GM19023 (cell line): Measurements from ENCODE around the gene CNTNAP5.

Experiments used
- ATAC-seq: cut with Tn5 transposase; IDR thresholded peaks from one replicate; pipeline ENCODE4 v1.9.1; 2021; ENCODE audit warnings: mild to moderate bottlenecking, moderate library complexity; ENCODE audit not compliant: unreplicated experiment

CNTNAP5 gene

DNA sequence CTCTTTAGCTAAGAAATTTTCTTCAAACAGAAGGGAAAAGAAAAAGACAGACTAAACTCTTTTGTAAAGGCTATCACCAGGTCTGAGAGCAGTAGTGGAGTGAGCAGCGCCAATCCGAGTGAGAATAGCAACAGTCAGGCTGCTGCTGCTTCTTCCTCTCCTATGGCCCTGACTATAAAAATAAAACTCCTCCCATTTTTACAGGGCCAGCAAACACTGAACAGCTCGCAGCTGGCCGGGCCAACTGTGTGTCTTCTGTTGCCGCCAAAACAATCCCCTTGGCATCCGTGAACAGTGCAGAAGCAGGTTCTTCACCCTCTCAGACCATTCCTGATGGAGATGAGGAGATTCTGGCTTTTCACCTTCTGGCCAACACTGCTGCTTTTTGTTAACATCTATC, 124.5 kb downstream of the CNTNAP5 start:
- ATAC-seq, result no peak

DNA sequence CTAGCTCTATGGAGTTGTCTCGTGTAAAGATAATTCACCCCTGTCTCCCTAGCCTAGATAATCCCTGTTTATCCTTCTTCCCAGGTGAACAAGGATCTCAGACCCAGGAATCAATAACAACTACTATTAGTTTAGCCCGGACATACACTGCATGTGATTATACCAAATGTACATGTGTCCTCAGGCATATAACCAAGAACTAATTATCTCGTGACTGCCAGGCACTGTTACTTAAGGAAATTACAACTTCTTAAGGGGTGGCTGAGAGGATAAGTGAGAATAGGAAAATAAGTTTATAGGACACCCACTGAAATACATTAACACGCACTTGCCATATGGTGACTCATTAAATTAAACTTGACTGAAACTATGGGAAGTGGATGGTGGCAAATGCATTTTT, 126.6 kb downstream of the CNTNAP5 start:
- ATAC-seq, result no peak

DNA sequence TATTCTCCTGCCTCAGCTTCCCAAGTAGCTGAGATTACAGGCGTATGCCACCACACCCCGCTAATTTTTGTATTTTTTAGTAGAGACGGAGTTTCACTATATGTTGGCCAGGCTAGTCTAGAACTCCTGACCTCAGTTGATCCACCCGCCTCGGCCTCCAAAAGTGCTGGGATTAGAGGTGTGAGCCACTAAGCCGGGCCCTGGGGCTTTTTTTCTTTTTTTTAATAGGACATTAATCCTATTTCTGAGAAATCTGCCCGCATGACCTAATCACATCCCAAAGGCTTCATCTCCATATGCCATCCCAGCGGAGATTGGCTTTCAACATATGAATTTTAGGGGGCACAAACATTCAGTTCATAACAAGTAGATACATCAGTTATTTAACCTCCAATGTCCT, 128.6 kb downstream of the CNTNAP5 start:
- ATAC-seq, result no peak

DNA sequence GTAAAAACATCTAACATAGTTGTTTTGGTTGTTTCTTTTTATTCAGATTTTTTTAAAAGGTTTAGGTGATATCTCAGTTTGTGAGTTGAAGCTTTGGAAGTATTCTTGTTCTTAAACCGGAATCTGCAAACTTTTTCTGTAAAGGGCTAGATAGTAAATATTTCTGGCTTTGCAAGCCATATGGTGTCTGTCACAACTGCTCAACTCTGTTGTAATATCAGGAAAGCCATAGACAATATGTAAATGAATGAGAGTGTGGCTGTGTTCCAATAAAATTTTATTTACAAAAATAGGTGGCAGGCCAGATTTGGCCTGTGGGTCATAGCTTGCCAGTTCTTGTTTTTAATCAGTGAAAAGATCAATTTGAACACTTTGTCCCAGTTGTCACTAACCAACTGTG, 134.1 kb downstream of the CNTNAP5 start:
- ATAC-seq, result no peak

DNA sequence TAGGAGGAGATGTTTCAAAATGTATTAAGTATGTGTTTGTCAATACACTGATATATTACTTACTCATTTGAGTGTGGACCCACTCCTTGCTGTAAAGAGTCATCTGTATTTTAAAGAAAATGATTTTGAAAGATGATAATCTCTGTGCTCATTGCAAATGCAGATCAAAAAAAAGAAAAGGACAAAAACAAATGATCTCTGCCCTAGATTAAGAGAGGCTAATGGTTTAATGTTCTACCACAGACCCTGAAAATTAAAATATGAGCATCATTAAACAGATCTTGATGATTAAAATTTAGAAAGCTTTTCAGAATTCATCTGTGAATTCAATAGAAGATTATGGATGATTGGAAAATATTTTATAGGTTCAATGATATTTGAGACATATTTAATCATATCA, 136.5 kb downstream of the CNTNAP5 start:
- no peak for ATAC-seq

DNA sequence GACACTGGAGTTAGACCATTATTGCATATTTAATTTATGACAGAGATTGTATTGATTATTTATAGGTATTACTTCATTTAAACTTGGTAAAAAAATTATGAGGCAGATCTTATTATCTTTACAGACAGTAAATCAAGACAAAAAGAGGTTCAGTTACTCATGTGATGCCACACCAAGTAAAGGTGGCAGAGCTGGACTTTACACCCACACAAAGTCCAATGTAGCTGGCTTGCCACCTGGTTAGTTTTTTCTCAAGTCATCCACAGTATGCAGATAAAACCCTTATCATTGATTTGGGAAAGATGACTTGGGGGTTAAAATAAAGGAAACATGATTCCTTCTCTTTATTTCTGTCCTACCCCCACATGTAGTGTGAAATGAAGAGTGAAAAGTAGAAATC, 137.2 kb downstream of the CNTNAP5 start:
- ATAC-seq, result no peak

DNA sequence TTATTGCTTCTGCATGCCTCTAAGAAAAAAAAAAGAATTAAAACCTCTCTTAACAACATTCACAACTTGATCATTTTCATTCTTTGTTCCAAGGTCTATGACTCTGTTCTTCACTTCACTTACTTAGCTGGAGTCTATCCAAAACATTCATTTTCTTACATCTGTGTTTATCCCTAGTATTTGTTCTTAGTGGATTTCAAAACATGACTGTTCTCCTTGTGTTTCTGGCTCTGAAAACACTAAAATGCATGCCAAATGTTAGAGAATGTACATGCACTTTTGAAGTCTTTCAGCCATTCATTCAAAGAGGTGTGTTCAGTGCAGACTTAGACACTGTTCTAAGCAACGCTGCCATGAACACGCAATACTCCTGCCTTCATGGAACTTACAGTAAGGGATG, 138.8 kb downstream of the CNTNAP5 start:
- ATAC-seq, result no peak

DNA sequence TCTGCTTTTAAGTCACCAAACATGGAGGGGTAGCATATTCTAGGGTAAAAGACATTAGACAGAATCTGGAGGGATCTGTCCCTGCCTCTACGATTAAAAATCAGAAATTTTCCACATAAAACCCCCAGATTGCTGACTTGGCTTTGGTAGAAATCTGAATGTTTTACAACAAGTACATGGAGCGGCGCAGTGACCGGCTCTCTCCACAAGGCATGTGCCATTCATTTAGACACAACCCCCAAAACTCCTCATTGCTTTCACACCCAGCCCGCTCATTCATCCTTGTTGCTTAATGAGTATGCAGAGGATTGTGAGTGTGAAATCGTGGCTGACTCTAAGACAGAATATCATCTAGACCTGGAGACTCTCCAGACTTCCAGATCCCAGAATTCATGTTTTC, 140.6 kb downstream of the CNTNAP5 start:
- ATAC-seq, result no peak

DNA sequence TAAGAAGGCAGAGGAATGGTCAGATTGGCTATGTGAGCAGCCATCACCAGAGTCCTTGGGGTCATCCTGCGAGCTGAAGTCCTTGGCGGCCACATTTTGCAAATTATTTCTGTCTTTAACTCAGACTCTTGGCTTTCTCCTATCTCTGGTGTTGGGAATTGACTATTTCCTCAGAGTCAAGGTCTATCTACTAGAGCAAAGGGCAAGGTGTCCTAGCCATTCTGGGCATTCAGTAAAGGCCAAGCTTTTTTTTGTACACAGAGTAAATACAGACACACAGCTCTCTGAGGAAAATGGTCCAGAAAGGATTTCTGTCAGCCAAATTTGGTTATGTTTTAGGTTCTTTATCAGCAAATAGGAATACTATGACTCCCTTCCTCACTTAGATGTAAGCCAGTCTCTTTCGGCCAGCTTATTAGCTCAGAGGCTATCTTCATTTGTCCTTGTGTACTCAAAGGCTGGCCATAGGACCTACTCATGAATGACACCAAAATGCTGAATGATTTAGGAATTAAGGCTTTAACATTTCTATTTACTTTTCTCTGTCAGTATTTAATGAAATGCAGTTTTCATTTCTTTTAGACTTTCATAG, 146.5 kb downstream of the CNTNAP5 start:
- ATAC-seq, result no peak

DNA sequence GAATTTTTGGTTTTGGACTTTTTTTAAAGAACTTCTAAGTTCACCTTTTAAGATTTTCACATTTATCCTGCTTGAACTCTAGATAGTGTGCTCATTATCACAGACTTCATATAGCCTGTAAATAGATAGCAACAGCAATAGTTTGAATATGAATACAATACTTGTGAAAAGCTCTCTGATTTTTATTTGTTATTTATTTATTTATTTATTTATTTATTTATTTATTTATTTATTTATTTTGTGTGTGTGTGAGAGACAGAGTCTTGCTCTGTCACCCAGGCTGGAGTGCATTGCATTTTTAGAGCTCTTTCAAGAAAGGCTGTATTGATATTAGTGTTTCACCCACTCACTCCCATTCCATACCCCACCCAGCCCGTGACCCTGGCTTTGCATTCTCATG, 153.6 kb downstream of the CNTNAP5 start:
- ATAC-seq, result no peak

DNA sequence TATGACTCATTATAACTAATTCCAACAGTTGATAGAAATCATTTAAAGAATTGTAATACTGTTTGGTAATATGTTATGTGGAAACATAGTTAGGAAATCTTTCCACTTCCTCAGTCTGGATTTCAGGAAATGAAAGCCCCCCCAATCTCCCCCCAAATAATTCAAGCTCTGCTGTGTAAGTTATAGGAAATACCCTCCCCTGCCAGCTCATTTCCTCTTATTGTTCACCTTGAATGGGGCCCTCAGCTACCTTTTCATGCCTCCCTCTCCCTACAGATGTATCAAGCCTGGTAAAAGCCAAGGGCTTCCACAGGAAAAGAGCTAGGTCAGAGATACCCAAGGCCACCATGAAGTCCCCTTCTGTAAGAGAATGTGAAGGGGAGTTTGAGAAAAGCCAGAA, 155.5 kb downstream of the CNTNAP5 start:
- no peak for ATAC-seq

DNA sequence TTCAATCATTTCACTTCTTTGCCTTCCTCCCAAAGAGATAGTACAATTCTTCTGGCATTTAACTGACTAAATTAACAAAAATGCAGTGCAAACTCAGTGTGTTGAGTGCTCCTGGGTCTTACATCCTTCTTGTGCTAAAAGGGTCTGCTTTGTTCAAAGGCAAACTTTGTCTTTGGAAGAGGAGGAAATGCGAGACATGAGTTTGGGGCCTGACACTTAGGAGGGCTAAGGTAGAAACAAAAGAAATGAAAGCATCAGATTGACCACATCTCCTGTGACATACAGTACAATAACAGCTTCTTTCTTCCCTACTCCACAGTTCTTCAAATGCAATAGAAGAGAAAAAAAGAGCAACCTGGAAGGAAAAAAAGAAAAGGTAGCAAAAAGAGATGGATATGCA, 161.7 kb downstream of the CNTNAP5 start:
- no peak for ATAC-seq

DNA sequence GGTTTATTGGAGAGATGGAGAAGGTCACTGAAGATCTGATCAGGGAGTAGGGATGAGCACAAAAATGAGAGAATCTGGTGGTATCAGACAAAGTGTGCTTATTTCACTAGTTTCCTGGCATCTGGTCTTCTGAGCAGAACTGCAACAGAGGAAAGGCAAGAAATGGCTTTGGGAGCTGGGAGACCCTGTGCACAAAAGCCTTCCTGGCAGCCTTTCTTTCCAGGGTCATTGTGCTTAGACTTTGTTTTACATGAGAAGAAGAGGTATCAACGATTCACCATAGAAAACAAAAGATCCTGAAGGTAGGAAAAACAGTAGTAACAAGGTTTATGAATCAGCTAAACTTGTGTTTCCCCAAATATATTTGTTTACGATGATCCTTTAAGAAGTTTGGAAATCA, 162.9 kb downstream of the CNTNAP5 start:
- no peak for ATAC-seq

DNA sequence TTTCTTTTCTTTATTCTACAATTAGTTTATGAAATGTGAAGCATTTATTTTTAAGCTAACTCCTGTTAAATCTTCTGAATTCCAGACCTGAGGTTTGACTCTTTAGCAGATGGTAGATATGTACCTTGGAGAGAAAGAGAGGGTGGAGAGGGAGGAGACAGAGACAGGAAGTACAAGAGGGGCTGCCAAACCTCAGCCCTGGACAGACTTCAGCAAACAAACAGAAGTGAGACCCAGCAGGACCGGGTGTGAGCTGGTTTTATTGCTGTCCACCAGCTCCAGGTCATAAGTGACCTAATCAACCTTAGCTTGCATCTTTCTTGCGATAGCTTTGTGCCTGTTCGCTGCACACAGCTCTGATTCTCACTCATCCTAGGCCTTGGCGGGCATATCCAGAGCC, 168.6 kb downstream of the CNTNAP5 start:
- ATAC-seq, result no peak

DNA sequence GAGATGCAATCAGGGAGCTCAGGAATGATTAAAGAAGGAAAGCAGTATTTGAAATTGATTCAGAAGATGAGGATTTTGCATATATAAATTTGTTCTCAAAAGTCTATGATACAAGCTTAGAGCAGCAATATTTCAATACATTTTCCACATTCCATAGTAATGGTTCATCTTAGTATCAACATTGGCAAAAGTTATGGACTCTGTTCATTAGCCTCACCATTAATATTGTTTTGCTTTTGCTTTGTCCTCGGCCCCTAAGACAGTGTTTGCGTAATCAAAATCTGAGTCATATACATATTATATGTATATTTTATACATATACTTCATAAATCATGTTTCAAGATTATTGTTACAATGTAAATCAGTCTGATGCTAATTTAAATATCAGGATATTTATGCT, 176.6 kb downstream of the CNTNAP5 start:
- no peak for ATAC-seq

DNA sequence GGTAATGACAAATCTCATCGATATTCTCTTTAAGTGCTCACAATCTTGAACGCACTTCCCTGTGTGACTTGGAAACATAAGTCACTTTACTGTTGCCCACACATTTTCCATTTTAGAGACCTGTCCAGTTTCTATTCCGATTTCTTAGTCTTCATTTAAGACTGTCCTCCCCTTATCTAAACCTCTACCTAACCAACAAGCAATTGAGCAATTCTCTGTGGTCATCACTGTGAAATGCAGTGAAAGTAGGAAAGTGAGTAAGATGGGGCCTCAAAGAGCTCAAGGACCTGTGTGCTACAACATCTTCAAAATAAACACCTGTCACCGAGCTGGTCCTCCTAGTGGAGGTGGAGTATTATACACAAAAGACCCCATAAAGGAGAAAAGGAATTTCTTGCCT, 184.4 kb downstream of the CNTNAP5 start:
- no peak for ATAC-seq

DNA sequence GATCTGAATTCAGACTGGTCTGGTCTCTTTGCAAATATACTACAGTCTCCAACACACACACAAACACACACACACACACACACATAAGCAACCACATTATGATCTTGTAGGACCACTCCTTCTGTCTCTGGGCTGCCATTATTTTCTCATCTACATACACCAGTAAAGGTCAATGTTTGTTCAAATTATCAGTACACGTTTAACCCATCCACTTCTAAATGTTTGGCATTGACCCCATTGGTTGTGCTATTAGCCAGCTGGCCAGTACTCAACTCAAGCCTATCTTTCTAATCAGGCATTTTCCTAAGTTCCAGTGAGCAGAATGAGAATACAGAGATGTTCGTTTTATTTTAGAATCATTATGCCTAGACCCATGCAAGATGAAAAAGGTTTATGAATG, 186.4 kb downstream of the CNTNAP5 start:
- ATAC-seq, result no peak

DNA sequence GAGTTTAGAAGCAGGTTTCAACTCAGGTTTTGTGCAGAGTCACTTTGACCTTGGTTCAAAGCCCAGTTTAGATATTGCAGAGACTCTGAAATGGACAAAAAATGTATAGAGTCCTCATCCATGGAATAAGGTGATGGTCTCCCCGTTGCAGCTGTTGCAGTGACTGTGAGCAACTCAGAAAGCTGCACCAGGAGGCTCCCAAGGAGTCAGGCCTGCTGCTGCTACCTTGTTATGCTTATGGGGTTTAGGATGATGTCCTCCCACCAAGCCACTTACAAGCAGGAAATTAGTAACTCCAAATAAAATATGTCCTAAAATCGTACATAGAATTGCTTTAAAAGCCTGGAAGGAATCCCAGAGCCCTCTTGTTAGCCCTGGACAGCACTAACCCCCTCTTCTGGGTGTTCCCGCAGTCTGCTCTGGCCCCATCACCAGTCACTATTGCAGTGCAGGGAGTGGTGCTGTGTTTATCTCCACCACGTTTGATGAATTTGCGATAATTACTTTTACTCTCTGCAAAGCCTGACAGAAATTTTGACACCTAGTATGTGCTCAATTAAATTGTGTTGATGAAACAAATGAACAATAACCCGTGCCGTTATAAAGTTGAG, 189.0 kb downstream of the CNTNAP5 start:
- ATAC-seq, result no peak

DNA sequence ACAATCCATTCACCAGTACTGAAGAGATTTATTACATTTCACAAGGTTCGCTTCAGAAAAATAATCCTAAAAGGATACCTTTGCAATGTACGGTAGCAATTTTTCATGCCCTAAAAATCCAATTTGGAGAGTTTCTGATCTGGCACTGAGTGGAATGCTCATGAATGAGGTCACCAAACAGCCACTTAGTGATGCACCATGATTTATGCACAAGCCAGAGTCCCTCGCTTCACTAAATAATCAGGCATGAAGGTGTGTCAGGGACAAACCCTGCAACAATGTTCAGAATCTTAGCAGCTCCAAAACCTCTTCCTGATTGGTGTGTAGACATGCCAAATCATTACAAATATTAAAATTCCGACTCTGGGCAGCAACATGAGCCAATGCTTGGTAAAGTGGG, 221.1 kb downstream of the CNTNAP5 start:
- ATAC-seq, result no peak

DNA sequence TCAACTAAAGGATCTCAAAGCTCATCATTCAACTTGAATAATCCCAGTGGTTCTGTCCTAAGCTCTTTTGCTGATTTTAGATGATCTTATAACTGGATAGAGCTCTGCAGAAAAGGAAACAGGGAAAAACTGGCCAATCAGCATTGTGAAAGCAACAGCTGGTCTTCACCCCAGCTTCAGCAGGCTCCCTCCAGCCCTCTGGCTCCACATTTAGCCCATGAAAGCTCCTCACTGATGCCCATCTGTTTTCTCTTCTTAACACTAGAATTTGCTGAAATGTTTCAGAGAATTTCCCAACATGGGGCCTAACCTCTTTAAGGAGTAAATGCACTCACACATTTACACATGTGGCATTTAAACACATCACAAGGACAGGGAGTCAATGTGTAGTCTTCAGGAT, 223.3 kb downstream of the CNTNAP5 start:
- ATAC-seq, result no peak

DNA sequence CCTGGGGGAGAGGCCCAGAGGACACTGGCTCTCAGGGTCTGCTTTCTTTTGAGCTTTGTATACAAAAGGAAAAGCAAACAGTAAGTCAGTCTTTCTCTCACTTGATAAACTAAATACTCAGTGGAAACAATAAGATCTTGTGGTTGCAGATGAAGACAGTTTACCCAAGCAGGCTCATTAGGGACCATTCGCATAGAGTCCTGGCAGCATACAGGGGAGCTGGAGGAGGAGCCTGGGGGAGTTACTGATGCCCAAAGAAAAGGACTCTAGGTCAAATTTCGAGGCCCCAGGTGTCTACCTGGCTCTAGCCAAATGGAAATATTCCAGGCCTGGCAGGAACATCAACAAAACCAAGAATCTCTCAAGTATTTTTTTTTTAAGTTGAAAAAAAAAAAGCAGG, 225.3 kb downstream of the CNTNAP5 start:
- ATAC-seq, result no peak

DNA sequence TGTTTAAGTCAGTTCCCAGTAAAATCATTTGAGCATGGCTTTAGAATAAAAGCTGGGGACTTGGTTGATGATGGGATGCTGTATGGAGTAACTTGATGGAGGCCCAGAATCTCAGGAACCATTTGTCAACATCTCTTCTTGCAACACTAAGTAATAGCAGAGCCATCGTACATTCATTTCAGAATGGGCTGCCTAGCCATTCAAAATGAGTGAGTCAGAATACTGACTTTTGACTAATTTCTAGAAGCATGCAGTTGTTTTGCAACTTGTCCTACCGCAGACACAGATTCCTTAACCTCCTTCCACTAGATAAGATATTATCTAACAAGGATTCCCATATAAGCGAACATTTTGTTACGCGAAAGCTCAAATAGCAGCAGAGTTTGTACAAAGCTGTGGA, 229.5 kb downstream of the CNTNAP5 start:
- no peak for ATAC-seq

DNA sequence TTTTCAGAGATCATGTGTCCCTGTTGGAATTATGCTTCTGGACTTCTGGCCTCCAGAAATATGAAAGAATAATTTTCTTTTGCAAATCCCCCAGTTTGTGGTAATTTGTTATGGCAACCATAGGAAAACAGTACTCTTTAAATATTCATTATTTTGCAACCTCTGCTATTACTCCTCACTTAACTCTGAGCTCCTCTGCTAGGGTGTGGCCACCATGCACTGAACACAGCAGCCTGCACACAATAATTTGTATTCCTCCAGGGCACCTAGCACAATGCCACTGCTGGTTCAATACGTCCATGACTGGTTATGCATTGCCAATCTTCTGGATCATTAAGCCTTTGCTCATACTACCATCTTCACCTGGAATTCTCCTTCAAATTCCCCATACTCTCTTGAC, 232.0 kb downstream of the CNTNAP5 start:
- no peak for ATAC-seq
